Endodermal cell (in vitro differentiated cells): ENCODE results near the gene MEGF11. TPM values are rescaled to one million over a fixed set of nuclear protein-coding genes. Genes with fewer than 3 reads are reported as not detected.

Experiments used
- DNase-seq: peaks from one replicate; pipeline ENCODE4 v3.0.0-alpha.2; 2017
- H3K27ac ChIP-seq: 2 replicates; pipeline ENCODE4 v1.5.1; 2013; ENCODE audit warnings: mild to moderate bottlenecking, low read depth, low read length, moderate library complexity
- H3K27me3 ChIP-seq: 2 replicates; pipeline ENCODE4 v1.6.1; 2013; ENCODE audit warnings: mild to moderate bottlenecking, low read length, moderate library complexity; ENCODE audit not compliant: insufficient read depth, control insufficient read depth, poor library complexity, severe bottlenecking
- H3K36me3 ChIP-seq: 2 replicates; pipeline ENCODE4 v1.7.0; 2013; ENCODE audit warnings: mild to moderate bottlenecking, low read length, moderate library complexity; ENCODE audit not compliant: control insufficient read depth, insufficient read depth
- H3K4me1 ChIP-seq: one replicate; pipeline ENCODE4 v1.7.0; 2013; ENCODE audit warnings: low read length; ENCODE audit not compliant: control insufficient read depth, insufficient read depth
- H3K4me3 ChIP-seq: 2 replicates; pipeline ENCODE4 v1.5.1; 2013; ENCODE audit warnings: mild to moderate bottlenecking, low read length, moderate library complexity
- H3K9ac ChIP-seq: 2 replicates; pipeline ENCODE4 v1.6.1; 2013; ENCODE audit warnings: mild to moderate bottlenecking, low read length, moderate library complexity; ENCODE audit not compliant: poor library complexity, severe bottlenecking; ENCODE audit errors: extremely low read depth
- H3K9me3 ChIP-seq: 2 replicates; pipeline ENCODE4 v1.6.1; 2013; ENCODE audit warnings: mild to moderate bottlenecking, low read length, moderate library complexity; ENCODE audit not compliant: control insufficient read depth
- H3K27ac Mint-ChIP-seq: 2 replicates; pipeline ENCODE4 v1.8.0; 2020; ENCODE audit warnings: mixed read lengths
- H3K27me3 Mint-ChIP-seq: 2 replicates; pipeline ENCODE4 v1.8.0; 2021; ENCODE audit warnings: mild to moderate bottlenecking, mixed read lengths; ENCODE audit not compliant: insufficient read depth
- H3K36me3 Mint-ChIP-seq: 2 replicates; pipeline ENCODE4 v1.8.0; 2020; ENCODE audit warnings: low read depth, mixed read lengths
- H3K4me1 Mint-ChIP-seq: 2 replicates; pipeline ENCODE4 v1.8.0; 2020; ENCODE audit warnings: mixed read lengths
- H3K4me3 Mint-ChIP-seq: 2 replicates; pipeline ENCODE4 v1.8.0; 2020; ENCODE audit warnings: mild to moderate bottlenecking, moderate library complexity, mixed read lengths
- H3K9me3 Mint-ChIP-seq: 2 replicates; pipeline ENCODE4 v1.8.0; 2020; ENCODE audit warnings: mild to moderate bottlenecking, mixed read lengths
- WGBS, 2 experiments: methylation state at CpG; one replicate each; pipeline versions ENCODE4 v1.1.5 to v1.1.7; 2013; ENCODE audit warnings: missing lambda C conversion rate in 2 of 2, mixed read lengths in 1 of 2; ENCODE audit not compliant: insufficient coverage in 1 of 2, insufficient read length in 1 of 2; 5-methylcytosine and 5-hydroxymethylcytosine counted together
- total RNA-seq, 2 donors: library from RNA; stranded (reverse); fragmentation: NEBNext Ultra II Directional in 1 of 2; extraction: Animal tissue kit (Norgen Biotek cat#: 25700) in 1 of 2; gene quantifications; 2 replicates in 1 of 2; 3 replicates in 1 of 2; pipeline ENCODE4 v1.2.1, GENCODE V29; 2021
- TF ChIP-seq, protein P1 (sequence below): fragments of 200-600 bp; sonication (generic); conservative IDR thresholded peaks from 2 replicates; pipeline ENCODE4 v1.5.0; 2021; ENCODE audit warnings: antibody characterized with exemption, mild to moderate bottlenecking

The MEGF11 gene
- total RNA-seq, 2 donors from 2014 or later, result 0.73 to 1.2 TPM

DNA sequence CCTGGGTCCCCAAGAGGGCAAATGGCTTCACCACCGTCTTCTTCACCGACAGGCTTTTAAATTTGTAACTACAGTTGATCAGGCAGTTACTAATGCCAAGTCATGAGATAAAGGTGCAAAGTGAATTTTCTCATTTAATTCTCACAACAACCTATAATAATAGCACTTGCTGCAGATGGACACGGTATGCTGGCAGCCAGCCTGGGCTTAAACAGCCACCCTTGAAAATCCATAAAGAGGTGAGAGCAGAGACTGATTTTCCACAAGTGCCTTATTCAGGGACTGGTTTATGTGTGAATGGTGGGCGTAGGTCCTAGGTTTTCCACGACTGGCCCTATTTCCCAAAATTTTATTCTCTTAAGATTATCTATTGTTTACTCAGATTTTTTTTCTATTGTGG lies 266.4 kb downstream of the MEGF11 start:
- WGBS, 2 experiments, result 93 to 100% methylated on average over 3 to 4 of the region's 5 CpGs
- Histone ChIP-seq H3K9me3 (no peaks in the 10 kb centered on the region), H3K27ac (no peak overlapping the region), H3K27me3 (peaks cover 15% of the 10 kb centered on the region), H3K4me1 (no peaks in the 10 kb centered on the region), H3K9ac (no peak overlapping the region), H3K36me3 (no peaks in the 10 kb centered on the region), H3K4me3 (no peak overlapping the region)
- H3K4me3 Mint-ChIP-seq, result no peak overlapping the region
- peaks cover 17% of the 10 kb centered on the region for H3K27me3 Mint-ChIP-seq
- no peaks in the 10 kb centered on the region for H3K36me3 Mint-ChIP-seq
- no peak for DNase-seq
- H3K9me3 Mint-ChIP-seq, result no peaks in the 10 kb centered on the region
- TF ChIP-seq, protein P1, sequence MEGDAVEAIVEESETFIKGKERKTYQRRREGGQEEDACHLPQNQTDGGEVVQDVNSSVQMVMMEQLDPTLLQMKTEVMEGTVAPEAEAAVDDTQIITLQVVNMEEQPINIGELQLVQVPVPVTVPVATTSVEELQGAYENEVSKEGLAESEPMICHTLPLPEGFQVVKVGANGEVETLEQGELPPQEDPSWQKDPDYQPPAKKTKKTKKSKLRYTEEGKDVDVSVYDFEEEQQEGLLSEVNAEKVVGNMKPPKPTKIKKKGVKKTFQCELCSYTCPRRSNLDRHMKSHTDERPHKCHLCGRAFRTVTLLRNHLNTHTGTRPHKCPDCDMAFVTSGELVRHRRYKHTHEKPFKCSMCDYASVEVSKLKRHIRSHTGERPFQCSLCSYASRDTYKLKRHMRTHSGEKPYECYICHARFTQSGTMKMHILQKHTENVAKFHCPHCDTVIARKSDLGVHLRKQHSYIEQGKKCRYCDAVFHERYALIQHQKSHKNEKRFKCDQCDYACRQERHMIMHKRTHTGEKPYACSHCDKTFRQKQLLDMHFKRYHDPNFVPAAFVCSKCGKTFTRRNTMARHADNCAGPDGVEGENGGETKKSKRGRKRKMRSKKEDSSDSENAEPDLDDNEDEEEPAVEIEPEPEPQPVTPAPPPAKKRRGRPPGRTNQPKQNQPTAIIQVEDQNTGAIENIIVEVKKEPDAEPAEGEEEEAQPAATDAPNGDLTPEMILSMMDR, result no peak
- H3K27ac Mint-ChIP-seq, result no peak overlapping the region
- peaks cover 8% of the 10 kb centered on the region for H3K4me1 Mint-ChIP-seq

DNA sequence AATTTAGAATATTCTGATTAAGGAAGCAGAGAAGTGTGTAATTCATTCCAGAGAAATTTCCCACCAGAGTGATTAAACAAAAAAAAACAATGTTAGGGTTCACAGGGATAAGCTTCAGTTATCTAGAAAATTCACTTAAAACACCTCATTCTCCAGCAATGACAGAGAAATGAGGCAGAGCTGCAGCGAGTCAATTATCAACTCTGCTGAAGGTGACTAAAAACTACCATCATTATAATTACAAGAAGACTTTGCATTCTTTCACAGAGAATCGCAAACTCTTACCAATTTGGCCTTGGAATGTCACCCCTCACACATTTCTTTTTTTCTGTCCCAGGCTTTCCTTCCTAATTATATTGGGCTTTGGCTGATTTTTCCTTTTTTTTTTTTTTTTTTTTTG lies 267.1 kb downstream of the MEGF11 start:
- no peaks in the 10 kb centered on the region for H3K36me3 ChIP-seq
- Mint-ChIP-seq H3K27ac (no peak overlapping the region), H3K27me3 (peaks cover 17% of the 10 kb centered on the region), H3K36me3 (no peaks in the 10 kb centered on the region), H3K9me3 (no peaks in the 10 kb centered on the region), H3K4me1 (peaks cover 8% of the 10 kb centered on the region), H3K4me3 (no peak overlapping the region)
- no peaks in the 10 kb centered on the region for H3K9me3 ChIP-seq
- H3K4me1 ChIP-seq, result no peaks in the 10 kb centered on the region
- H3K27me3 ChIP-seq, result peaks cover 15% of the 10 kb centered on the region
- H3K4me3 ChIP-seq, result no peak overlapping the region
- H3K9ac ChIP-seq, result no peak overlapping the region
- no peak for DNase-seq
- no peak overlapping the region for H3K27ac ChIP-seq
- 83 to 94% methylated on average over 2 of the region's 2 CpGs for WGBS, 2 experiments
- TF ChIP-seq, protein P1, result no peak

GRCh38 chr15:65985387-65985786 lies 268.2 kb downstream of the MEGF11 start:
- no peaks in the 10 kb centered on the region for H3K9me3 Mint-ChIP-seq
- no peak overlapping the region for H3K27ac ChIP-seq
- H3K36me3 ChIP-seq, result no peaks in the 10 kb centered on the region
- TF ChIP-seq, protein P1, result no peak
- no peak overlapping the region for H3K27ac Mint-ChIP-seq
- peaks cover 15% of the 10 kb centered on the region for H3K27me3 Mint-ChIP-seq
- H3K27me3 ChIP-seq, result peaks cover 15% of the 10 kb centered on the region
- H3K4me1 ChIP-seq, result no peaks in the 10 kb centered on the region
- 90 to 92% methylated on average over 2 to 5 of the region's 5 CpGs for WGBS, 2 experiments
- peaks cover 8% of the 10 kb centered on the region for H3K4me1 Mint-ChIP-seq
- H3K4me3 Mint-ChIP-seq, result no peak overlapping the region
- no peaks in the 10 kb centered on the region for H3K36me3 Mint-ChIP-seq
- H3K9ac ChIP-seq, result no peak overlapping the region
- no peaks in the 10 kb centered on the region for H3K9me3 ChIP-seq
- no peak overlapping the region for H3K4me3 ChIP-seq
- DNase-seq, result no peak
